HG02642 (cell line): ENCODE measurements around the gene SIRT3.

ENCODE experiments used
- ATAC-seq: cut with Tn5 transposase; IDR thresholded peaks from one replicate; pipeline ENCODE4 v1.9.1; 2021; ENCODE audit warnings: mild to moderate bottlenecking; ENCODE audit not compliant: unreplicated experiment, poor library complexity

SIRT3 gene

GRCh38 chr11:218815-219593, 17.1 kb downstream of the SIRT3 start:
- ATAC-seq = no peak

GRCh38 chr11:217704-218103, 18.4 kb downstream of the SIRT3 start:
- no peak for ATAC-seq

GRCh38 chr11:216081-216974, 19.8 kb downstream of the SIRT3 start:
- no peak for ATAC-seq

- ATAC-seq = no peak
Measured at GRCh38 chr11:215581-216037, 20.5 kb downstream of the SIRT3 start.

- no peak for ATAC-seq
Measured at GRCh38 chr11:214083-214482, 22.1 kb downstream of the SIRT3 start.

GRCh38 chr11:213111-213510, 23.0 kb downstream of the SIRT3 start:
- ATAC-seq = no peak

- no peak for ATAC-seq
Measured at GRCh38 chr11:212150-213100, 23.7 kb downstream of the SIRT3 start.

GRCh38 chr11:211741-212140, 24.4 kb downstream of the SIRT3 start:
- ATAC-seq = no peak

GRCh38 chr11:211295-211694, 24.8 kb downstream of the SIRT3 start:
- ATAC-seq = no peak

- no peak for ATAC-seq
Measured at GRCh38 chr11:210803-211180, 25.4 kb downstream of the SIRT3 start.

GRCh38 chr11:210122-210802, 25.9 kb downstream of the SIRT3 start:
- no peak for ATAC-seq

GRCh38 chr11:209275-210121, 26.6 kb downstream of the SIRT3 start:
- no peak for ATAC-seq

- no peak for ATAC-seq
Measured at GRCh38 chr11:208917-209260, 27.3 kb downstream of the SIRT3 start.

GRCh38 chr11:208181-208916, 27.8 kb downstream of the SIRT3 start:
- peak; percentile 41 for ATAC-seq

- no peak for ATAC-seq
Measured at GRCh38 chr11:207863-208180, 28.3 kb downstream of the SIRT3 start.

GRCh38 chr11:207208-207862, 28.8 kb downstream of the SIRT3 start, which contains the start of the genes BET1L and RIC8A:
Gene BET1L, minus strand, starts transcription at chr11:207399. Its CDS starts 78 bp downstream, at chr11:207321.
Gene RIC8A, plus strand, starts transcription at chr11:207708. Its CDS starts 1,147 bp downstream, at chr11:208855.
- peak; percentile 78 for ATAC-seq

- no peak for ATAC-seq
Measured at GRCh38 chr11:206526-207207, 29.5 kb downstream of the SIRT3 start.
